ENCODE measurements around the gene UTF1. TPM values are rescaled to one million over a fixed set of nuclear protein-coding genes. Genes with fewer than 3 reads are reported as not detected.

The UTF1 gene
- total RNA-seq, 4 donors from 2014 or later: not detected

GRCh38 chr10:133274751-133275683 is 45.0 kb downstream of the UTF1 start:
- Histone ChIP-seq H3K27ac (no peak overlapping the region), H3K4me1 (peaks cover 0 to 26% (median 6%) of the 10 kb centered on the region in 3 donors), H3K9me3 (no peaks in the 10 kb centered on the region), H3K27me3 (peaks cover 34% of the 10 kb centered on the region), H3K36me3 (peaks cover 0 to 41% of the 10 kb centered on the region in 2 donors), H3K4me3 (no peak overlapping the region)
- ATAC-seq: no peak
- TF ChIP-seq EP300 (IDR thresholded peaks at IDR 0.05): no peak
- TF ChIP-seq CTCF (IDR thresholded peaks at IDR 0.05): no peak
- TF ChIP-seq POLR2A (IDR thresholded peaks at IDR 0.05): no peak
- no peak for TF ChIP-seq POLR2AphosphoS5 (IDR thresholded peaks at IDR 0.05)
- no CpG with 5 or more reads among the region's 26 CpGs for WGBS, 2 donors (ENCODE audit: low coverage in 1 of 2)

GRCh38 chr10:133275684-133276092 is 45.7 kb downstream of the UTF1 start:
- H3K4me3 ChIP-seq: no peak overlapping the region
- no peak overlapping the region for H3K27ac ChIP-seq
- H3K36me3 ChIP-seq: peaks cover 0 to 41% of the 10 kb centered on the region in 2 donors
- H3K27me3 ChIP-seq: peaks cover 34% of the 10 kb centered on the region
- TF ChIP-seq CTCF (IDR thresholded peaks at IDR 0.05): no peak
- TF ChIP-seq POLR2AphosphoS5 (IDR thresholded peaks at IDR 0.05): no peak
- no peak for TF ChIP-seq POLR2A (IDR thresholded peaks at IDR 0.05)
- TF ChIP-seq EP300 (IDR thresholded peaks at IDR 0.05): no peak
- no peaks in the 10 kb centered on the region for H3K9me3 ChIP-seq
- no CpG with 5 or more reads among the region's 12 CpGs for whole genome bisulfite sequencing, 2 donors (ENCODE audit: low coverage in 1 of 2)
- peaks cover 0 to 26% (median 6%) of the 10 kb centered on the region in 3 donors for H3K4me1 ChIP-seq
- ATAC-seq: no peak

DNA sequence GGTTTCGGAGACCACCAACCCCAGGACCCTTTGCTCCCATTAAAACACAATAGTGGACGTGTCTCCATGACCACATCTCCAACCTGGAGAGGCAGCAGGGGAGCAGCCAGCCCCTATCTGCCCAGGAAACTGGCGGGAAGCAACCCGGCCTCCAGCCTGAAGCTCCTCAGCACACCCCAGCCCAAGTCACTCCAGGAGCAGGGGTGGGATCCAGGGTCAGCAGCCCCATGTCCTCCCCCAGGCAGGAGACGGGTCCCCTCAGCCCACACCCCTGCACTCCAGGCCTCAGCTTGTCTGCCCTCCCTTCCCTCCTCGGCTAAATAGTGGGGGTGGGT is 46.0 kb downstream of the UTF1 start:
- no peak overlapping the region for H3K27ac ChIP-seq
- WGBS, 2 donors (ENCODE audit: low coverage in 1 of 2): no CpG with 5 or more reads among the region's 6 CpGs
- TF ChIP-seq POLR2AphosphoS5 (IDR thresholded peaks at IDR 0.05): no peak
- TF ChIP-seq EP300 (IDR thresholded peaks at IDR 0.05): no peak
- H3K9me3 ChIP-seq: no peaks in the 10 kb centered on the region
- H3K4me1 ChIP-seq: peaks cover 0 to 26% (median 6%) of the 10 kb centered on the region in 3 donors
- peaks cover 0 to 41% of the 10 kb centered on the region in 2 donors for H3K36me3 ChIP-seq
- H3K27me3 ChIP-seq: peaks cover 34% of the 10 kb centered on the region
- H3K4me3 ChIP-seq: peak overlapping the region in 1 of 2 donors; percentile 32
- no peak for ATAC-seq

DNA sequence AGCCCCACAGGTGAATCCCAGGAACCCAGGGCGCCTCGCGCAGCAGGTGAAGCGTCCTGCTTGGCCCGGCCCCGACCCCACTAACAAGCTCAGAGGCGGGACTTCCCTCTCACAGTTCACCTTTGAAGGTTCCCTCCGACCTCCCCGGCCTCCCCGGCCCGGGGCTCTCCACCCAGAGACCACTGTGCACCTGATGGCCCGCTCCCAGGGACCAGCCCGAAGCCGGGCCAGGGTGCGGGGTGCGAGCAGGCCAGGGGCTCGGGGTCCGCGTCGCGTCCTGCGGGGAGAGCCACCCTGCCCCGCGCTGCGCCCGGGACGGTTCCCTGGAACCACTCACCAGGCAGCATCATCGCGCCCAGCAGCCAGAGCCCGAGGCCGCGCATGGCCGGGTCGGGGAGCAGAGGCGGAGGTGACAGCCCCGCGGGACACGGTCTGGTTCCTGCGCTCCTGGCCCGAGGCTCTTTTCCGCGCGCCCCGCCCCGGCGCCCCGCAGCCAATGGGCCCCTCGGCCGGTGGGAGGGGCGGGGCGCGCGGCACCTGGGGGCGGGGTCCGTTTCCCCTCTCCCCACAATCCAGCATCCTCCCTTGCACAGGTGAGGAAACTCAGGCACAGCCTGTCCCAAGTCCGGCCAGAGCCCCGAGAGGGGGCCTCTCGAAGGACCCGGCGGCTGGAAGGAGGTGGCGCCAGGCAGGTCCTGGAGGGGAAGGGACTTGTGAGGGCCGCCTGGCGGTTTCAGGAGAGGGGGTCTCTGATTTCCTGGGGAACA is 46.6 kb downstream of the UTF1 start, which contains the start of gene ADAM8:
Gene ADAM8, minus strand, starts transcription at position 434 of the 767 bp plus-strand sequence. Its CDS starts 51 bp downstream, at position 383.
- Histone ChIP-seq H3K4me1 (peaks cover 0 to 26% (median 6%) of the 10 kb centered on the region in 3 donors), H3K36me3 (peaks cover 0 to 41% of the 10 kb centered on the region in 2 donors), H3K27me3 (peaks cover 34% of the 10 kb centered on the region), H3K4me3 (peak within 1 kb of the TSS in 1 of 2 donors; percentile 32), H3K27ac (no peak within 1 kb of the TSS), H3K9me3 (no peaks in the 10 kb centered on the region)
- no peak for TF ChIP-seq POLR2A (IDR thresholded peaks at IDR 0.05)
- no peak for TF ChIP-seq POLR2AphosphoS5 (IDR thresholded peaks at IDR 0.05)
- no peak for ATAC-seq
- WGBS, 2 donors (ENCODE audit: low coverage in 1 of 2): 11% methylated on average over 7 of the region's 63 CpGs; no CpG with 5 or more reads in 1 of the 2 donors

DNA sequence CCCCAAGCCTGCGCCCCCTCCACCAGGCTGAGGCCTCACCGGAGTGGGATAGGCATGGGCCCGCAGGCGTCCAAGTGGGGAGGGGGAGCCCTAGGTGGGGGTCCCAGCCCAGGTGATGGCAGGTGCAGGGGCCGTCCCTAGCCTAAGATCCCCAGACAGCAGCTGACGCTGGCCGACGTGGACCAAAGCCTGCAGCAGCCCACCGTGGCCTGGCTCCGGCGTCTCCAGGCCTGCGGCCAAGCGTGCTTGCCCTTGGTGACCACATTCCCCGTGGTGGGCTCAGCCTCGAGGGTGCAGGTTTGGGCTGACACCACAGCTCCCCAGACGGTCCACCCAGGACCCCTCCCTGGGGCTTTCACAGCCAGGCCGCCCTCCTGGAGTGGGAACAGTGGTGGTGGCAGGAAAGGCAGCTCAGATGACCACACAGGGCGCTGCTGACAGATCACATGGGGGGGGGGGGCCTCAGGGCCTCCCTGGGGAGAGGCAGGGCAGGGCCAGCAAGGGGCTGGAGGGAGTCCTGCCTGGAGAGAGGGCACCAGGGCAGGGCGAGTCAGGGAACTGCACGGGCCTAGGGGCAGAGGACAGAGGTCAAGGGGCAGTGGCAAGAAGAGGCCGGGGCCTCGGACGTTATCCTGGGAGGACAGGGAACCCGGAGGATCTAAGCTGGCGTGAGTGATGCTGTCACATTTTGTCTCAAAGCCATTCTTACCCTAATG is 47.4 kb downstream of the UTF1 start:
- Histone ChIP-seq H3K36me3 (peaks cover 0 to 45% of the 10 kb centered on the region in 2 donors), H3K27ac (no peak overlapping the region), H3K4me3 (no peak overlapping the region), H3K27me3 (peaks cover 34% of the 10 kb centered on the region), H3K9me3 (no peaks in the 10 kb centered on the region), H3K4me1 (peaks cover 0 to 26% (median 6%) of the 10 kb centered on the region in 3 donors)
- 74% methylated on average over 4 of the region's 25 CpGs; no CpG with 5 or more reads in 1 of the 2 donors for WGBS, 2 donors (ENCODE audit: low coverage in 1 of 2)
- no peak for ATAC-seq
- TF ChIP-seq CTCF (IDR thresholded peaks at IDR 0.05): no peak
- no peak for TF ChIP-seq POLR2AphosphoS5 (IDR thresholded peaks at IDR 0.05)
- no peak for TF ChIP-seq EP300 (IDR thresholded peaks at IDR 0.05)
- no peak for TF ChIP-seq POLR2A (IDR thresholded peaks at IDR 0.05)
